AG20443 (cell line): ENCODE results near the gene WDR18.

Experiments used
- DNase-seq: peaks from one replicate; pipeline ENCODE4 v3.0.0; 2012; ENCODE audit warnings: low spot score, mixed read lengths

The WDR18 gene

GRCh38 chr19:1042689-1043511 is 58.8 kb downstream of the WDR18 start:
- peak; percentile 52 for DNase-seq
